Left forelimb (tissue), 1 donor: ENCODE data around the gene METTL25B.

Source experiments
- DNase-seq: peaks from one replicate; pipeline ENCODE4 v3.0.0-alpha.2; 2018; ENCODE audit warnings: low spot score

The METTL25B gene

DNA sequence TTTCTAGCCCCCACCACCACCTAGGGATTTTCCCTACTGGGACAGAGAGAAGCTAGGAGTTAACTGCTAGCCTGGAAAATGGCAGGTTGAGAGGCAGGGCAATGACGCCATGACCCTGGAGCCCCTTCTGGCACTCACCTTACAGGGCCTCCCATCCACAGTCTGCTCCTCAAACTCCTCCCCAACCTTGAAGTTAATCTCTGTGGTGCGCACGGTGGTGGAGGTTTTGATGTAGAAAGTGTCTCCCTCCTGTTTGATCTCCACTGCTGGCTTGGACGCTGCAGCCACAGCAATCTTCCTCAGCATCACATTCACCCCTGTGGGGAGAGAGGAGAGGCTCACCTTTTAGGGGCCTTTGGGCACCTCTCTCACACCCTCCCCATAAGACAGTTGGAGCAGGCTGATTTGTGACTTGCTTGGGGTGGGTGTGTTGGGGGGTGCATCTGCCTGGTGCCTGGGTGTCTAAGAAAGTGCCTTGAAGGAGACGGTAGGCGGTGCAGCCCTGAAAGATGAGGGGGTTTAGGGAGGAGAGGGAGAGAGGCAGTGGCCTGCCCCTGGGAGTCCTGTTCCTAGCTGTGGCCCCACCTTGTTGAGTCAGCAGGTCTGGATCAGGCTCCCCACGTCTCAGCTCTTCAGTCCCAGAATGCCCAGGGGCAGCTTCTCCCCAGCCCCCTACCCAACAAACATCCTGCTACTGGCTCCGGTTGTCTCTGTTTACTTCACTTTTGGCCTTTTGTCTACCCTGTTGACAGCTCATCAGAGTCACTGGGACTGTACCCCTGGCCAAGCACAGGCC lies 27.3 kb upstream of the METTL25B start:
- DNase-seq: peak; percentile 55

GRCh38 chr1:156703336-156703735 lies 24.9 kb upstream of the METTL25B start:
- no peak for DNase-seq

GRCh38 chr1:156703741-156704140 lies 24.5 kb upstream of the METTL25B start:
- no peak for DNase-seq

- no peak for DNase-seq
These were observed 24.0 kb upstream of the METTL25B start for GRCh38 chr1:156704166-156704711.

DNA sequence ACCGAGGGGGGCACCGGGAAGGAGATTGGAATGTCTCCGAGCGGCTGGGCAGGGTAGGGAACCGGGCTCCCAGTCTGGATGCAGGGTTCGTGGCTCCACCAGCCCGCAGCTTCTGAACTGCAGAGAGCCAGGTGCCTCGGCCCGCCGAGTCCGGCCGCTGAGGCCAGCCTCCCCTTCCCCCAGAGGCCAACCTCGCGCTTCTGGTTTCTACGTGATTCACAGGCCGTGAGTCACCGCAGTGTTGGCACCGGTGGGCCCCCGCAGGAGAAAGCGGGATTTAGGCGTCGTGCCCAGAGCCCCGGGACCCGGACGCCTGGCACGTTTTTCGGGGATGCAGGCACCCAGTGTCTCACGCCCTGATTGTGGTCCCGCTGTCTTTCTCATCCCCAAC lies 23.3 kb upstream of the METTL25B start:
- no peak for DNase-seq

GRCh38 chr1:156705321-156705917 lies 22.9 kb upstream of the METTL25B start, which contains the start of gene CRABP2:
CRABP2 (minus strand) TSS chr1:156705583; CDS start chr1:156705446, 137 bp downstream.
- peak; percentile 86 for DNase-seq

GRCh38 chr1:156705918-156706656 lies 22.2 kb upstream of the METTL25B start:
- peak; percentile 92 for DNase-seq

- DNase-seq: peak; percentile 91
These were observed 21.4 kb upstream of the METTL25B start for GRCh38 chr1:156706657-156707416.

DNA sequence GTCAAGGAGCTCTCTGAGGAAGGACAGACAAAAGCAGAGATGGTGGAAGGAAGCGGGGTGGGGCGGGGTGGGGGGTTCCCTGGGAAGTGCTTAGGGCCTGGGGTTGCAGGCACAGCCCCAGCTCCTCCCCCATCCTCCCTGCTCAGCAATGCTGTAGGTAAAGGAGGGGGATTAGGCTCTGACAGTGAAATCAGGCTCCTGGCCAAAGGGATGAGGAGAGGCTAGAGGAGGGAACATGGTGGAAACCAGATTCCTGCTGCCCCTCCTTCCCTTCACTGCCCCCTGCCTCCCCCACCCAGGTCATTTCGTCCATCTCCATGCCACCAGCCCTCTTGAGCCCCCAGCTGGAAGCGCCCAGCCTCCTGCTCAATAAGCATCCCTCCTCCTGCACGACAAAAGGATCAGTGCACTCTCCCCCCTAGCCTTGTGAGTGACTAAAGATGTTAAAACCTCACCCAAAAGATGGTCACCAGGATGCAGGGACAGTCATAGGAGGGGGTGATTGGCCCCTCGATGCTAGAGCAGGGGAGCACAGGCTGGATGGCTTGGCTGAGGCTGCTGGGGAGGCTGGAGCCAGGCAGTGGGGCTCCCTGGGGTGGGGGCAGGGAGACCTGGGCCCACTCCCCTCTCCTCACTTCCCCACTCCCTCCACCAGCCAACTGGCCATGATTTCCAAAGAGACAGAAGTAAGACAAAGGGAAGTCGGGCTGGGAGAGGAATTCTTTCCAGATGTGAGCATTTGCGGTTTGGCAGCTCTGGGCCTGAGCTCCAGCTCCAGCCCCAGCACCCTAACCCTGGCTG lies 20.7 kb upstream of the METTL25B start:
- DNase-seq: peak; percentile 79

GRCh38 chr1:156708218-156708661 lies 20.0 kb upstream of the METTL25B start:
- DNase-seq: no peak

- DNase-seq: no peak
These were observed 19.2 kb upstream of the METTL25B start for GRCh38 chr1:156709031-156709430.

DNA sequence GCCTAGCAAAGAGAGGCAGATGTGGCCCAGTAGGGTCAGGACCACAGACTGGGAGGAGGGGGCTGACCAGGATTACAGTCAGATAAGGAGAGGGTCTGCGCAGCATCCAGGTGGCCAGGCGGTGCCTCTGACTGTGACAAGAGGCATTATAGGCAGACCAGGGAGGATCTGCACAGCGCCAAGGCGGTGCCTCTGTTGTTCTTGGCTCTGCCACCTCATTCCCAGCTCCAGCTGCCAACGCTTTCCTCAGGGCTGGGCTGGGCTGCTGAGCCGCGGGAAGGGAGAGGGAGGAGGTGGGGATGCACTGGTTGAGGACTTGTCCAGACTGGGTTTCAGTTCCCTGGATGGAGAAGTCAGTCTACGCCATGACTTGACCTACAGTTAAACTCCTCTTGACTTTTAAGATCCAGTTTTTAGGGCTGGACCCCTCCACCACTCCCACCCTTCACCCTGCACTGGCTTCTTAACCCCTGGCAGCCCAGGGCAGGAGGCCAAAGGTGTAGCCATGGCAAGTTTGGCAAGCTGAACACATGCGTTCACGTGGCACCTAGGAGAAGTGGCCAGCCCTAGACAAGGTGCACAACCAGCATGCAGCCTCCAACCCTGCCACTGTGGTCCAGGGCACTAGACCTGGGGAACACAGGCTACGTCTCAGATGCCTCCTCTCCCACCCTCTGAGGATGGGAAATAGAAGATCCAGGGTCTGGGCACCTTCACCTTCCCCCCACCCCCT lies 18.3 kb upstream of the METTL25B start:
- no peak for DNase-seq

DNA sequence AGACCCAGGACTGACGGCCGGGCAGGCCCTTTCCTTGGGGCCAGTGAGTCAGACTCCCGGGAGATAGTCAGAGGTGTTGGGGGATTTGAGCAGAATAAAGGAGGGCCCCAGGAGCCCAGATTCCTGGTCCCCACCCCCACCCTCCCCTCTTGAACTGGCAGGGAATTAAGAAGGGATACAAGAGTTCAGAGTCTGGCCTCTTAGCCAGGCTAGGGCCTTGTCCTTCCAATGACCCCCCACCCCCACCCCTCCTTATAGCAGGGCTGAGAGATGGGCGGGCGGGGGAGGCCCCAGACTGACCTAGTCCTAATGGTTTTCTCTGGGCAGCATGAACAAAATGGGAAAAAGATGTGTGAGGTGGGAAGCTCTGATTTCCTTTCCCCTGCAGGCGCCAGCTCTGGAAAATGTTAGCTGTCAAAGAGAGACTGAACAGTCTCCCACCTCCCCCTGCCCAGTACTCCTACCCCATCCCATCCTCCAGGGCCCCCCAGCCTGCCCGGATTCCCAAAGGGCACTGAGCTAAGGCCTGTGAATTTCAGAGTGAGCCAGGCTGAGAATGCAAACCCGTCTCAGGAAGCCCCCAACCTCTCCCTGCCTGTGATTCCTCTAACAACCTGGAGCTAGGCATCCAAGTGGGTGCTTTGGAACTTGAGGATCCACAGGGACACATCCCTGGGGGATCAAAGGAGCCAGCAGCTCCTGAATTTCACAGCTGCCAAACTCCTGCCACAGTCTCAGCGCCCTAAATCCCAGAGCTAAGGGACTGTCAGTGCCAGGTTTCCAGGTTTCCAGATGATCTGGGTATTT lies 17.1 kb upstream of the METTL25B start:
- DNase-seq: no peak

- DNase-seq: no peak
These were observed 15.6 kb upstream of the METTL25B start for GRCh38 chr1:156712626-156713025.

GRCh38 chr1:156714830-156715229 lies 13.4 kb upstream of the METTL25B start:
- no peak for DNase-seq

DNA sequence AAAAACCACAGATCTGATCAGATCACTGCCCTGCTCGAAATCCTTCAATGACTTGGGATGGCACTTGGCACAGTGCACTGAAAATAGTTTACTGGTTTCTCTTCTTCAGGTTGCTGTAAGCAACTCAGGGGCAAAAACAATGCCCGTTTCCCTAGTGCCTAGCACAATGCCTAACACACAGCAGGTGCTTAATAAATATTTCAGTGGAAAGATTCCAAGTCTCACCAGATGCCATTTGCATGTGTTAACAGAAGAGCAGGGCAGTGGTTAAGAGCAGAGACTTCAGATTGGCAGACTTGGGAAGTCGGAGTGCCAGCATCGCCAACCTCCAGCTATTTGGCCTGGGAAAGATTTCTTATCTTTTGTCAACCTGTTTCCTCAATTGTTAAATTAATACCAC lies 10.9 kb upstream of the METTL25B start:
- DNase-seq: no peak

GRCh38 chr1:156721131-156721530 lies 7.1 kb upstream of the METTL25B start:
- no peak for DNase-seq

DNA sequence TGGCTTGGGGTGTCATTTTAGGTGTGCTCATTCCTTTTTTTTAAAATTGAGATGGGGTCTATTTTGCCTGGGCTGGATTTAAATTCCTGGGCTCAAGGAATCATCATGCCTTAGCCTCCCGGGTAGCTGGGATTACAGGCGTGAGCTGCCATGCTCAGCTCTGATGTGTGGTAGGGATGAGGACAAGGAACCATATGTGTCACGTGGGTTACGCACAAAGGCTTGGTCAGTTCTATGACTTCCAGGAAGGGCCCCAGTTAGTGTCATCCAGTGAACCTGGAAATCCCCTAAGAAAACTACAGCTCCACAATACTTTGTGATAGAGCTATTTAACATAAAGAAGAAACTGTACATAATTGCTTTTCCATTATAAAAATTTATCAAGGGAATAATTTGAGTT lies 6.7 kb upstream of the METTL25B start:
- no peak for DNase-seq

GRCh38 chr1:156725683-156726280 lies 2.5 kb upstream of the METTL25B start:
- peak; percentile 89 for DNase-seq
